Natural killer cell (primary cell): Measurements from ENCODE around the gene VILL. TPM values are rescaled to one million over a fixed set of nuclear protein-coding genes. Genes with fewer than 3 reads are reported as not detected.
A peak's percentile ranks its signal among the peaks of the same experiment; 100 is the strongest.

Experiments used
- ATAC-seq, 3 donors: fragments of 150-1000 bp in 2 of 3; fragments of 200-7000 bp in 1 of 3; cut with Tn5 transposase; 1 replicate in 1 of 3; 2 replicates in 2 of 3; pipeline ENCODE4 v1.10.0; 2021; ENCODE audit warnings: mild to moderate bottlenecking in 2 of 3, moderate library complexity in 2 of 3
- DNase-seq, 2 donors: peaks; one replicate each; pipeline versions ENCODE4 v3.0.0 to v3.0.0-alpha.2; 2013 to 2021; ENCODE audit warnings: mixed read lengths in 1 of 2
- H3K27ac ChIP-seq: one replicate; pipeline ENCODE4 v1.5.1; 2013; ENCODE audit warnings: mild to moderate bottlenecking, low read length
- H3K27me3 ChIP-seq: one replicate; pipeline ENCODE4 v1.6.1; 2013; ENCODE audit warnings: low read length; ENCODE audit not compliant: control insufficient read depth, insufficient read depth
- H3K36me3 ChIP-seq: one replicate; pipeline ENCODE4 v1.6.1; 2013; ENCODE audit warnings: low read length; ENCODE audit not compliant: control insufficient read depth, insufficient read depth
- H3K4me1 ChIP-seq: one replicate; pipeline ENCODE4 v1.6.1; 2013; ENCODE audit warnings: low read length; ENCODE audit not compliant: control insufficient read depth, insufficient read depth
- H3K4me3 ChIP-seq: one replicate; pipeline ENCODE4 v1.5.1; 2013; ENCODE audit warnings: low read length
- H3K9me3 ChIP-seq: one replicate; pipeline ENCODE4 v1.6.1; 2013; ENCODE audit warnings: low read length; ENCODE audit not compliant: control insufficient read depth, insufficient read depth
- H3K27ac Mint-ChIP-seq, 2 donors: one replicate each; pipeline ENCODE4 v1.8.0; 2022; ENCODE audit warnings: mild to moderate bottlenecking in 2 of 2, mixed read lengths in 2 of 2, moderate library complexity in 1 of 2
- H3K27me3 Mint-ChIP-seq, 2 donors: one replicate each; pipeline ENCODE4 v1.8.0; 2022; ENCODE audit warnings: low read depth in 2 of 2, mixed read lengths in 2 of 2
- H3K36me3 Mint-ChIP-seq: one replicate; pipeline ENCODE4 v1.8.0; 2022; ENCODE audit warnings: mixed read lengths
- H3K4me1 Mint-ChIP-seq, 2 donors: one replicate each; pipeline ENCODE4 v1.8.0; 2022; ENCODE audit warnings: mixed read lengths in 2 of 2
- H3K4me3 Mint-ChIP-seq: one replicate; pipeline ENCODE4 v1.8.0; 2022; ENCODE audit warnings: mild to moderate bottlenecking, moderate library complexity, mixed read lengths
- H3K9me3 Mint-ChIP-seq, 2 donors: one replicate each; pipeline ENCODE4 v1.8.0; 2022; ENCODE audit warnings: mixed read lengths in 2 of 2
- WGBS: methylation state at CpG from one replicate; pipeline ENCODE4 v1.1.7; 2013; ENCODE audit warnings: missing lambda C conversion rate; ENCODE audit not compliant: insufficient coverage; 5-methylcytosine and 5-hydroxymethylcytosine counted together
- intact Hi-C: fragments of 100-400 bp; cut with micrococcal nuclease; formaldehyde crosslinking; loops from one replicate; pipeline ENCODE4 v1.14.2; 2022
- total RNA-seq, 4 donors: library from RNA; stranded (reverse); fragments of 120-200 nt in 1 of 4; gene quantifications; one replicate each; pipeline versions ENCODE4 v1.2.3 to v1.2.4, GENCODE V29; 2013 to 2022
- TF ChIP-seq, protein P1 (sequence below): fragments of 200-600 bp; IDR thresholded peaks from one replicate; pipeline ENCODE4 v1.8.0; 2022; ENCODE audit warnings: antibody characterized with exemption

VILL gene
- total RNA-seq, 3 donors from 2014 or later (not counting 1 experiment from before 2014, with no cell fraction given) = 25.6 to 27.8 (median 26.9) TPM

DNA sequence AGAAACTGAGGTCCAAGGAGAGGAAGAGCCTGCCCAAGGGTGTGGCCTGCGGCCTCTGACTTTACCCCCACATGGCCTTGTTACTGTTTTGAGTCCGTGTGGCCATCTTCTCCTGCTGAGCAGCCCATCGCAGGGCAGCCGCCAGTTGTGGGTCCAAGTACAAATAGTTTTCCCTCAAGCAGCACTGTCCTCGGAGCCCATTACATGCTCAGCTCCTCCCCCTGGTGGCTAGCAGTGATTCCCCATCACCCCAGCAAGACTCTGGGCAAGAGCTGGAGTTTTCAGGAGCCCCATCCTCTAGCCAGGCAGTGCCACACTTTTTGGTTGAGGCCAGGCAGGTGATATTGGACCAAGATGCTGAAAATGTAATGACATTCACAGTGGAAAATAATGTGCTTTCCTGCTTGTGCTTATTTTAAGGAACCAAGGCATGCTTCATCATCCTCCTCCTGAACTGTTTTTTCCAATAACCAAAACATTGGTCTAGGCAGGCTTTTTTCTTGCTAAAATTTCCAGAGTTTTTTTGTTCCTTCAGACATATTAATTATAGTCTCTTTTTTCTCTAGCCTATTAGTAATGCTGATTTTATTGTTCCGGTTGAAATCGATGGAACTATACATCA, 23.2 kb upstream of the VILL start:
- H3K27ac ChIP-seq = no peak overlapping the region
- no peaks in the 10 kb centered on the region for H3K4me1 ChIP-seq
- TF ChIP-seq, protein P1, sequence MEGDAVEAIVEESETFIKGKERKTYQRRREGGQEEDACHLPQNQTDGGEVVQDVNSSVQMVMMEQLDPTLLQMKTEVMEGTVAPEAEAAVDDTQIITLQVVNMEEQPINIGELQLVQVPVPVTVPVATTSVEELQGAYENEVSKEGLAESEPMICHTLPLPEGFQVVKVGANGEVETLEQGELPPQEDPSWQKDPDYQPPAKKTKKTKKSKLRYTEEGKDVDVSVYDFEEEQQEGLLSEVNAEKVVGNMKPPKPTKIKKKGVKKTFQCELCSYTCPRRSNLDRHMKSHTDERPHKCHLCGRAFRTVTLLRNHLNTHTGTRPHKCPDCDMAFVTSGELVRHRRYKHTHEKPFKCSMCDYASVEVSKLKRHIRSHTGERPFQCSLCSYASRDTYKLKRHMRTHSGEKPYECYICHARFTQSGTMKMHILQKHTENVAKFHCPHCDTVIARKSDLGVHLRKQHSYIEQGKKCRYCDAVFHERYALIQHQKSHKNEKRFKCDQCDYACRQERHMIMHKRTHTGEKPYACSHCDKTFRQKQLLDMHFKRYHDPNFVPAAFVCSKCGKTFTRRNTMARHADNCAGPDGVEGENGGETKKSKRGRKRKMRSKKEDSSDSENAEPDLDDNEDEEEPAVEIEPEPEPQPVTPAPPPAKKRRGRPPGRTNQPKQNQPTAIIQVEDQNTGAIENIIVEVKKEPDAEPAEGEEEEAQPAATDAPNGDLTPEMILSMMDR = peak; percentile 71
- Mint-ChIP-seq H3K9me3 (no peaks in the 10 kb centered on the region), H3K27me3 (peaks cover 5 to 11% of the 10 kb centered on the region in 2 donors), H3K4me3 (no peak overlapping the region), H3K27ac (no peak overlapping the region), H3K36me3 (no peaks in the 10 kb centered on the region), H3K4me1 (no peaks in the 10 kb centered on the region)
- ATAC-seq = peak; percentile 67 to 77 (median 69)
- H3K27me3 ChIP-seq = no peaks in the 10 kb centered on the region
- peak in 1 of 2 donors; percentile 76 for DNase-seq
- H3K9me3 ChIP-seq = no peaks in the 10 kb centered on the region
- WGBS = 49% methylated on average over 5 of the region's 7 CpGs
- intact Hi-C loops = loop anchor here (1.0 kb wide), 1 partner anchor 112 kb away; no protein-coding TSS in a partner anchor
- no peak overlapping the region for H3K4me3 ChIP-seq
- no peaks in the 10 kb centered on the region for H3K36me3 ChIP-seq

DNA sequence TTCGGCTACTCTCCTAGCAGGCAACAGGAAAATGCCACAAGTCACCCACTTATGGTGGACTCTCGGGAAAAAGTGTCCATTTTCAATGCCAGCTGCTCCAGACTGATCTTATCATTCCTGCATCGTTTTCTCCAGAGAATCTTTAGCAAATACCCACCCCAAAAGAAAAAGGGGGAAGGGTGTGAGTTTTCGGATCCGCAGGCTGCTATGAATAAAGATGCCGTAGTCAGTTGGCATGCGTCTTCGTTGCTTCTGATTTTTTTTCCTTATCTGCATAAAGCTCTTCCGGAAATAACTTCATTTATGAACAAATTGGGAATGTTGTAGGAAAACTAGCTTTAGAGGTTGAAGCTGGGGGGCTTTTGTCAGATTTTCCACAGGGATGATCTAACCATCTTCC, 22.4 kb upstream of the VILL start:
- no peaks in the 10 kb centered on the region for H3K27me3 ChIP-seq
- WGBS = 97% methylated on average over 8 of the region's 9 CpGs
- Mint-ChIP-seq H3K4me3 (no peak overlapping the region), H3K4me1 (no peaks in the 10 kb centered on the region), H3K27ac (no peak overlapping the region), H3K27me3 (peaks cover 5 to 11% of the 10 kb centered on the region in 2 donors), H3K9me3 (no peaks in the 10 kb centered on the region), H3K36me3 (no peaks in the 10 kb centered on the region)
- H3K36me3 ChIP-seq = no peaks in the 10 kb centered on the region
- intact Hi-C loops = no loop called here
- ATAC-seq (no peak), DNase-seq (no peak)
- no peak overlapping the region for H3K27ac ChIP-seq
- H3K4me3 ChIP-seq = no peak overlapping the region
- H3K9me3 ChIP-seq = no peaks in the 10 kb centered on the region
- H3K4me1 ChIP-seq = no peaks in the 10 kb centered on the region
- TF ChIP-seq, protein P1 = no peak

GRCh38 chr3:37968813-37969595, 21.6 kb upstream of the VILL start:
- Mint-ChIP-seq H3K27ac (no peak overlapping the region), H3K4me3 (no peak overlapping the region), H3K9me3 (no peaks in the 10 kb centered on the region), H3K4me1 (no peaks in the 10 kb centered on the region), H3K27me3 (peaks cover 5 to 11% of the 10 kb centered on the region in 2 donors), H3K36me3 (no peaks in the 10 kb centered on the region)
- DNase-seq = no peak
- ATAC-seq = no peak
- Histone ChIP-seq H3K9me3 (no peaks in the 10 kb centered on the region), H3K36me3 (no peaks in the 10 kb centered on the region), H3K4me1 (no peaks in the 10 kb centered on the region), H3K4me3 (no peak overlapping the region), H3K27ac (no peak overlapping the region), H3K27me3 (no peaks in the 10 kb centered on the region)
- TF ChIP-seq, protein P1 = no peak
- WGBS = 91% methylated on average over 15 of the region's 15 CpGs
- intact Hi-C loops = no loop called here
